ENCODE data around the gene SLC9A5. TPM values are rescaled to one million over a fixed set of nuclear protein-coding genes. Genes with fewer than 3 reads are reported as not detected.

SLC9A5 gene
- total and polyA plus RNA-seq, 2 donors: 0.09 to 1.1 TPM

DNA sequence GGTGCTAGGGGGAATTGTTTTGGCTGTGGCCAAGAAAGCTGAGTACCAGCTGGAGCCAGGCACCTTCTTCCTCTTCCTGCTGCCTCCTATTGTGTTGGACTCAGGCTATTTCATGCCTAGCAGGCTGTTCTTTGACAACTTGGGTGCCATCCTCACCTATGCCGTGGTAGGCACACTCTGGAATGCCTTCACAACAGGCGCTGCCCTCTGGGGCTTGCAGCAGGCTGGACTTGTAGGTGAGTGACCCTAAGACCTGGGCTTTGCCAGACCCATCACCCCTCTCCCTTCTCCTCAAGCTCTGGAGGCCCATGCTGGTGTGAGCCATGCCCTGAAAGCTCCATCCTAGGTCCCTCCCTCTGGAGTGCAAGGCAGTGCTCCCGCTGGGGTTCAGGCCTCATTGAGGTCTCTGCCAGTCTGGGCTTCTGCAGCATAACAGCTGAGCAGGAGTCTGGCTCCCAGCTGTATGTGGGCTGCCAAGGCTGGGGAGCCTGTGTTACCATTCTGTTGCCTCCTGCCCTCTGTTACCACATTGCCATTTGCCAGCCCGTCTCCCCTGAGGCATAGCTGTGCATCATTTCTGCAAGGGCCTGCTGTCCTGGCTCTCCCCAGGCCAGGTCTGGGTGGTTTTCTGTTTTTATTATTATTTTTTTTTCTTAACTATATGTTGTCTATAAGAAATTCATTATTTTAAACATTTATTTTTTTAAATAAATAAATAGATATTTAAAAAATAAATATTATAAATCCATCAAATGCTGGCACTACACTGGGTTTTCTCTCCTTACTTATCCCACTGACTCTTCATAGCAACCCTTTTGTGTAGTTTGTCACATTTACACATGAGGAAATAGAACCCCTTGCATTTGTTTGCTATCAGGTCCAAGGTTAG, 4.1 kb downstream of the SLC9A5 start:
- 93% methylated on average over 4 of the region's 4 CpGs for WGBS
- no peak for DNase-seq (ENCODE audit: low read depth in 6 of 9, low spot score in 9 of 9)
- peaks cover 15% of the 10 kb centered on the region in 2 donors for H3K4me1 ChIP-seq (ENCODE audit: control insufficient read depth in 2 of 2, insufficient read depth in 2 of 2, low read length in 2 of 2)

DNA sequence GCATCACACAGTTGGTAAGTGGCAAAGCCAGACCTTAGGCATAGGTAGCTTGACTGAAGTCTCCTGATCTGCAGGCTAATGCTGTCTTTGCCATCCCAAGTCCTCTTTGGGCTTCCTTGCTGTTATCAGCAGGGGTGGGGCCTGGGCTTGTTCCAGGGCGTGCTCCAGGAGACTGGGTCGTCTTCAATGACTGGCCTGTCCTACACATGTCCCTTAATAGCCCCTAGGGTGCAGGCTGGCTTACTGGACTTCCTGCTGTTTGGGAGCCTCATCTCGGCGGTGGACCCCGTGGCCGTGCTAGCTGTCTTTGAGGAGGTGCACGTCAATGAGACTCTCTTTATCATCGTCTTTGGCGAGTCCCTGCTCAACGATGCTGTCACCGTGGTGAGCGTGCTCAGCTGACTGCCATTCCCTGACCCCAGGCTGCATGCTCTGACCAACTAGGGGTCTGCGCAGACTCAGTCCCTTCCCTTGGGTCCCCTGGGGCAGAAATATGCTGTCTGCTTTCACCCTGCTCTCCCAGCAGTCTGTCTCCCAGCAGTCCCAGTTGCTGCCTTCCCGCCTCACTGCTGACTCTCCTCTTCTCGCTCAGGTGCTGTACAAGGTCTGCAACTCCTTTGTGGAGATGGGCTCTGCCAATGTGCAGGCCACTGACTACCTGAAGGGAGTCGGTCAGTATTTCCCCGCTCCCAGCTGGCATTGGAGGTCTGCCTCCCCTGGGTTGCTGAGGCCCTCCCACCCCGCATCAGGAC, 6.2 kb downstream of the SLC9A5 start:
- no peak for DNase-seq (ENCODE audit: low read depth in 6 of 9, low spot score in 9 of 9)
- peaks cover 5 to 26% of the 10 kb centered on the region in 2 donors for H3K27me3 ChIP-seq (ENCODE audit: control insufficient read depth in 2 of 2, insufficient read depth in 1 of 2, low read length in 1 of 2)
- no peak overlapping the region for H3K4me3 ChIP-seq (ENCODE audit: low read length in 2 of 2)
- 96% methylated on average over 18 of the region's 18 CpGs for WGBS
- no peak overlapping the region for H3K27ac ChIP-seq (ENCODE audit: low read depth in 1 of 2, low read length in 1 of 2)
- H3K9me3 ChIP-seq (ENCODE audit: control insufficient read depth in 2 of 2, insufficient read depth in 1 of 2, low read length in 1 of 2): no peaks in the 10 kb centered on the region
- no peaks in the 10 kb centered on the region for H3K36me3 ChIP-seq (ENCODE audit: control insufficient read depth in 2 of 2, insufficient read depth in 2 of 2, low read length in 1 of 2)
- no peaks in the 10 kb centered on the region for H3K4me1 ChIP-seq (ENCODE audit: control insufficient read depth in 2 of 2, insufficient read depth in 2 of 2, low read length in 2 of 2)

More for the DNA sequence above, 4.1 kb downstream of the SLC9A5 start:
- Histone ChIP-seq H3K9me3 (ENCODE audit: control insufficient read depth in 2 of 2, insufficient read depth in 1 of 2, low read length in 1 of 2) (peaks cover 0 to 6% of the 10 kb centered on the region in 2 donors), H3K4me3 (ENCODE audit: low read length in 2 of 2) (no peak overlapping the region), H3K27ac (ENCODE audit: low read depth in 1 of 2, low read length in 1 of 2) (no peak overlapping the region), H3K27me3 (ENCODE audit: control insufficient read depth in 2 of 2, insufficient read depth in 1 of 2, low read length in 1 of 2) (peaks cover 18 to 48% of the 10 kb centered on the region in 2 donors), H3K36me3 (ENCODE audit: control insufficient read depth in 2 of 2, insufficient read depth in 2 of 2, low read length in 1 of 2) (no peaks in the 10 kb centered on the region)

DNA sequence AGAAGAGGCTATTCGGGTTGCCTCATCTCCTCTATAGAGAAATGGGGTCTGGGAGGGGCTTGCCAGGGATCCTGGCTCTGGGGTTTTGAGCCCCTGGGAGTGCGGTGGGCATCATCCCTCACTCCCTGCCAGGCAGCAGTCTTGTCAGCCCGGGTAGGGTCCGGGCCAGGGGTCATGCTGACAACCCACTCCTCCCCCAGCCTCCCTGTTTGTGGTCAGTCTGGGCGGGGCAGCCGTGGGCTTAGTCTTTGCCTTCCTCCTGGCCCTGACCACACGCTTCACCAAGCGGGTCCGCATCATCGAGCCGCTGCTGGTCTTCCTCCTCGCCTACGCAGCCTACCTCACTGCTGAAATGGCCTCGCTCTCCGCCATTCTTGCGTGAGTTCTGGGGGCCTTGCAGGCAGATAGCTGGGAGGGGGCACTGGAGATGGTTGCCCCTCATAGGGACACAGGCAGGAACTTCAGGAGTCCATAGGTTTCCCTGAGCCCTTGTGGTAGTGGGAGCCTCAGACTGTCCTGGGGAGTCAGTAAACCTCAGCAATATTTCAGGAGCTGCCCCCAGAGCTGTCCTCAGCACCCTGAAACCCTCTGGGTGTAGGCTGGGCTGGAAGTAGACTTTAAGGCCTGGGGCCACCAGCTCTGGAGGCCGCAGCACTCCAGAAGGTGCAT, 6.9 kb downstream of the SLC9A5 start:
- H3K4me3 ChIP-seq (ENCODE audit: low read length in 2 of 2): no peak overlapping the region
- H3K4me1 ChIP-seq (ENCODE audit: control insufficient read depth in 2 of 2, insufficient read depth in 2 of 2, low read length in 2 of 2): no peaks in the 10 kb centered on the region
- no peak for DNase-seq (ENCODE audit: low read depth in 6 of 9, low spot score in 9 of 9)
- no peaks in the 10 kb centered on the region for H3K9me3 ChIP-seq (ENCODE audit: control insufficient read depth in 2 of 2, insufficient read depth in 1 of 2, low read length in 1 of 2)
- H3K36me3 ChIP-seq (ENCODE audit: control insufficient read depth in 2 of 2, insufficient read depth in 2 of 2, low read length in 1 of 2): no peaks in the 10 kb centered on the region
- 94% methylated on average over 17 of the region's 17 CpGs for WGBS
- no peak overlapping the region for H3K27ac ChIP-seq (ENCODE audit: low read depth in 1 of 2, low read length in 1 of 2)
- peaks cover 3 to 19% of the 10 kb centered on the region in 2 donors for H3K27me3 ChIP-seq (ENCODE audit: control insufficient read depth in 2 of 2, insufficient read depth in 1 of 2, low read length in 1 of 2)

DNA sequence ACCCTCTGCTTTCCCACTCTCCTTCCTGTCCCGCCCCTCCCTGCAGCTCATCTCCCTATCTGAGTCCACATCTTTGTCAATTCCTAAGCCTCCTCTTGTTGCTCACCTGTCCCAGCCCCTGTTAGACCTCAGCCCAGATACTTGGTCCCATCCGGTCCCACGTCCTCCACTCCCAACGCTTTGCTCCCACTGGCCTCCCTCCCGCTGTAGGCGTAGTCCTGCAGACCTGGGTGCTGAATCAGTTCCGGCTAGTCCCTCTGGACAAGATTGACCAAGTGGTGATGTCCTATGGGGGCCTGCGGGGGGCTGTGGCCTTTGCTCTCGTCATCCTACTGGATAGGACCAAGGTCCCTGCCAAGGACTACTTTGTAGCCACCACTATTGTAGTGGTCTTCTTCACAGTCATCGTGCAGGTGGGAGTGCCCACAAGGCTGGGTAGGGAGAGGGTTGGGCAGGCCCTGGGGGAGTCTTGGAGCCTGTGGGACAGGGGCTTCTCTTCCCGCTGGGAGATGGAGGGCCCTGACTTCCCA, 8.0 kb downstream of the SLC9A5 start:
- peaks cover 0 to 11% of the 10 kb centered on the region in 2 donors for H3K27me3 ChIP-seq (ENCODE audit: control insufficient read depth in 2 of 2, insufficient read depth in 1 of 2, low read length in 1 of 2)
- H3K4me3 ChIP-seq (ENCODE audit: low read length in 2 of 2): no peak overlapping the region
- H3K9me3 ChIP-seq (ENCODE audit: control insufficient read depth in 2 of 2, insufficient read depth in 1 of 2, low read length in 1 of 2): no peaks in the 10 kb centered on the region
- no peaks in the 10 kb centered on the region for H3K4me1 ChIP-seq (ENCODE audit: control insufficient read depth in 2 of 2, insufficient read depth in 2 of 2, low read length in 2 of 2)
- H3K36me3 ChIP-seq (ENCODE audit: control insufficient read depth in 2 of 2, insufficient read depth in 2 of 2, low read length in 1 of 2): no peaks in the 10 kb centered on the region
- H3K27ac ChIP-seq (ENCODE audit: low read depth in 1 of 2, low read length in 1 of 2): no peak overlapping the region
- DNase-seq (ENCODE audit: low read depth in 6 of 9, low spot score in 9 of 9): no peak
- WGBS: 94% methylated on average over 11 of the region's 11 CpGs

DNA sequence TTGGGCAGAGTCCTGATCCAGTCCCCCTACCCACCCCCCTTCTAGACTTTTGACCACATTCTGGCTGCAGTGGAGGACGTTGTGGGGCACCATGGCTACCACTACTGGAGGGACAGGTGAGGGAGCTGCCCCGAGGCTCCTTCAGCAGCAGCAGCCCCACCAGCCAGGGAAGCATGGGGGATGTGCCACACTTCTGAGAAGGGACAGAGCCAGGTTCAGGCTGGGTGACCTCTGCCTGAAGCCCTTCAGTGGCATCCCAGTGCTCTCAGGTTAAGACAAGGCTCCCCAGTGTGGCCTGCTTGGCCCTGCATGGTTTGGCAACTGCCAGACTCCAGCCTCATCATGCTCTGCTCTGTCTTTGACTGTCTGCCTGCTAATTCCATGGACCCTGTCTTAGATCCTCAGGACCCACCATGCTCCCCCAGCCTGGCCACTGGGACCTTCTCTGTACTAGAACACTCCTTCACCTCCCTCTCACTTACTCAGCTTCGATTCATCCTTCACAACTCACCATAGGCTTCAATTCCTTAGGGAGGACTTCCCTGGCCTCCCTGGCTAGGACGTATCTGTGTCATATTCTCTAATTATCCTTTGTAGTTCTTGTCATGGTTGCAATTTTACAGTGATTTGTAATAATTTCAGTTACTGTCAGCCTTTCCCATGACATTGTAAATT, 8.8 kb downstream of the SLC9A5 start:
- no peak overlapping the region for H3K27ac ChIP-seq (ENCODE audit: low read depth in 1 of 2, low read length in 1 of 2)
- 87% methylated on average over 4 of the region's 4 CpGs for WGBS

DNA sequence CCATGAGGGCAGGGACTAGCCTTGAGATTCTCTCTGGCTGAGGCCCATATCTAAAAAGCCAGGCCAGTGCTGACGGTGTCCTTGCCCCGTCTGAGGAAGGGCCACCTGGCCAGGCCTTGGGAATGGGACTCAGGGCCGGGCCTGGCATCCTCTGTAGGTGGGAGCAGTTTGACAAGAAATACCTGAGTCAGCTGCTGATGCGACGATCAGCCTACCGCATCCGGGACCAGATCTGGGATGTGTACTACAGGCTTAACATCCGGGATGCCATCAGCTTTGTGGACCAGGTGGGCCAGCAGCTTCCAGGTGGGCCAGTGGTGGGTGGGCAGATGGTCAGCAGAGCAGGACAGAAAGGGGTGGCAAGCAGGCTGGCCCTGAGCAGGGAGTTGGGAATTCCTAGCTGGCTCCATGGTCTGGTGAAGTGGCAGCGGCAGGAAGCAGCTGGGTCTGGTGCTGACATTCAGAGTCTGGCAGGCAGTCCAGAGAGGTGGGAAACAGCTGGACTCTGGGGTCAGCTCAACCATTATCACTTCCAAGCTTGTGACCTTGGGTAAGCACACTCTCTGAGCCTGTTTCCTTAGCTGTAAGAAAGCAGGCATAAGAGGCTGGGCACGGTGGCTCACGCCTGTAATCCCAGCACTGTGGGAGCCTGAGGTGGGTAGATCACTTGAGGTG, 9.5 kb downstream of the SLC9A5 start:
- Histone ChIP-seq H3K27me3 (ENCODE audit: control insufficient read depth in 2 of 2, insufficient read depth in 1 of 2, low read length in 1 of 2) (peaks cover 0 to 5% of the 10 kb centered on the region in 2 donors), H3K27ac (ENCODE audit: low read depth in 1 of 2, low read length in 1 of 2) (no peak overlapping the region), H3K4me3 (ENCODE audit: low read length in 2 of 2) (no peak overlapping the region), H3K4me1 (ENCODE audit: control insufficient read depth in 2 of 2, insufficient read depth in 2 of 2, low read length in 2 of 2) (no peaks in the 10 kb centered on the region), H3K36me3 (ENCODE audit: control insufficient read depth in 2 of 2, insufficient read depth in 2 of 2, low read length in 1 of 2) (no peaks in the 10 kb centered on the region), H3K9me3 (ENCODE audit: control insufficient read depth in 2 of 2, insufficient read depth in 1 of 2, low read length in 1 of 2) (no peaks in the 10 kb centered on the region)
- 95% methylated on average over 11 of the region's 11 CpGs for WGBS
- DNase-seq (ENCODE audit: low read depth in 6 of 9, low spot score in 9 of 9): no peak

More for the DNA sequence above, 8.8 kb downstream of the SLC9A5 start:
- Histone ChIP-seq H3K4me3 (ENCODE audit: low read length in 2 of 2) (no peak overlapping the region), H3K4me1 (ENCODE audit: control insufficient read depth in 2 of 2, insufficient read depth in 2 of 2, low read length in 2 of 2) (no peaks in the 10 kb centered on the region), H3K36me3 (ENCODE audit: control insufficient read depth in 2 of 2, insufficient read depth in 2 of 2, low read length in 1 of 2) (no peaks in the 10 kb centered on the region), H3K27me3 (ENCODE audit: control insufficient read depth in 2 of 2, insufficient read depth in 1 of 2, low read length in 1 of 2) (peaks cover 0 to 8% of the 10 kb centered on the region in 2 donors), H3K9me3 (ENCODE audit: control insufficient read depth in 2 of 2, insufficient read depth in 1 of 2, low read length in 1 of 2) (no peaks in the 10 kb centered on the region)
- no peak for DNase-seq (ENCODE audit: low read depth in 6 of 9, low spot score in 9 of 9)

DNA sequence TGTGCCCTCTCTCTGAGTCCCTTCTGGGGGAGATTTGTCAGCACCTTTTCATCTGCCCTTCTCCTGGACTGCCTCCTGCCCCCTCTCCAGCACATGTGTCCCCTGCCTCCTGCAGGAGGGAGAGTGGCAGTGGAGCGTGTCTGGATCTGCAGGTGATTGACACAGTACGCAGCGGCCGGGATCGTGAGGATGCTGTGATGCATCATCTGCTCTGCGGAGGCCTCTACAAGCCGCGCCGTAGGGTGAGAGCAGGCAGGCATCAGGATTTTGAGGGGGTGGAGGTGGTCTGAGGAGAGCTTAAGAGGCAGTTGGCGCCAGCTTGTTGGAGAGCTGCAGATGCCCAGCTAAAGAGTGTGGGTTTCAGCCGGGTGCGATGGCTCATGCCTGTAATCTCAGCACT, 10.9 kb downstream of the SLC9A5 start:
- H3K36me3 ChIP-seq (ENCODE audit: control insufficient read depth in 2 of 2, insufficient read depth in 2 of 2, low read length in 1 of 2): no peaks in the 10 kb centered on the region
- H3K27ac ChIP-seq (ENCODE audit: low read depth in 1 of 2, low read length in 1 of 2): no peak overlapping the region
- no peaks in the 10 kb centered on the region for H3K9me3 ChIP-seq (ENCODE audit: control insufficient read depth in 2 of 2, insufficient read depth in 1 of 2, low read length in 1 of 2)
- H3K4me1 ChIP-seq (ENCODE audit: control insufficient read depth in 2 of 2, insufficient read depth in 2 of 2, low read length in 2 of 2): no peaks in the 10 kb centered on the region
- H3K4me3 ChIP-seq (ENCODE audit: low read length in 2 of 2): no peak overlapping the region
- WGBS: 97% methylated on average over 12 of the region's 12 CpGs
- DNase-seq (ENCODE audit: low read depth in 6 of 9, low spot score in 9 of 9): no peak
- H3K27me3 ChIP-seq (ENCODE audit: control insufficient read depth in 2 of 2, insufficient read depth in 1 of 2, low read length in 1 of 2): peaks cover 0 to 5% of the 10 kb centered on the region in 2 donors

DNA sequence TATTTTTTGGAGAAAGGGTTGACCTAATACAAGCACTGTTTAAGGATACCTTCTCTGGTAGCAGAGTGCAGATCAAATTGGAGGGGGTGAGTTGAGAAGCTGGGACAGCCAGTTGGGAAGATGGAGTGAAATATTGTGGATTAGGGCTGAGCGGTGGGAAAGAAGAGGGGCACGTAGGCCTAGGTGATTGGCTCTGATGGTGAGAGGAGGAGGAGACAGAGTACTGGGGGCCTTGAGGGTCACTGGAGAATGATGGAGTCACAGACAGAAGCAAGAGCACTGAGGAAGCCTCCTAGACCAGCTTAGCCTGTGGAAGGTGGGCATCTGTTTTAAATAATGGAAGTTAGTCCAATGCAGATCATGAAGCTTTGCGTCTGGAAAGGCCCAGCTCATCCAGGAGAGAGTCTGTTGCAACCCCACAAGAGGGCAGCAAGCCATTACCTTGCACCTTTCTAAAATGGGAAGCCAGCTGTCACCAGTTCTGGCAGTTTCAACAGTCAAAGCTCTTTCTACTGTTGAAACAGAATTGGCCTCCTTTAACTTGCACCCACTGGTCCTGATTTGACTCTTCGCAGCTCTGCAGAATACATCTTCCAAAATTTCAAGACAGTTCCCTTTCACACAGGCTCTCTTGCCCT, 11.8 kb downstream of the SLC9A5 start:
- Histone ChIP-seq H3K4me1 (ENCODE audit: control insufficient read depth in 2 of 2, insufficient read depth in 2 of 2, low read length in 2 of 2) (no peaks in the 10 kb centered on the region), H3K36me3 (ENCODE audit: control insufficient read depth in 2 of 2, insufficient read depth in 2 of 2, low read length in 1 of 2) (no peaks in the 10 kb centered on the region), H3K4me3 (ENCODE audit: low read length in 2 of 2) (no peak overlapping the region), H3K27ac (ENCODE audit: low read depth in 1 of 2, low read length in 1 of 2) (no peak overlapping the region), H3K27me3 (ENCODE audit: control insufficient read depth in 2 of 2, insufficient read depth in 1 of 2, low read length in 1 of 2) (peaks cover 0 to 7% of the 10 kb centered on the region in 2 donors), H3K9me3 (ENCODE audit: control insufficient read depth in 2 of 2, insufficient read depth in 1 of 2, low read length in 1 of 2) (no peaks in the 10 kb centered on the region)
- peak in 1 of 9 donors; percentile 61 for DNase-seq (ENCODE audit: low read depth in 6 of 9, low spot score in 9 of 9)
- 79% methylated on average over 4 of the region's 4 CpGs for WGBS

Measured in thymus (tissue), 11 donors.